Right ventricle myocardium superior (tissue), 1 donor: ENCODE measurements around the gene ST13. TPM values are rescaled to one million over a fixed set of nuclear protein-coding genes. Genes with fewer than 3 reads are reported as not detected.
A peak's percentile ranks its signal among the peaks of the same experiment; 100 is the strongest.
"Not testable (repeated sequence)": the region's sequence is repeated elsewhere in the genome, so short reads cannot be mapped to it uniquely, and the experiment has no call there.

Source experiments
- ATAC-seq: fragments of 200-7000 bp; cut with Tn5 transposase; one replicate; pipeline ENCODE4 v1.9.1; 2020; ENCODE audit warnings: mild to moderate bottlenecking; ENCODE audit not compliant: poor library complexity
- DNase-seq: peaks from one replicate; pipeline ENCODE4 v3.0.0-alpha.2; 2020
- intact Hi-C: fragments of 100-400 bp; cut with DNase I; formaldehyde crosslinking; loops from one replicate; pipeline ENCODE4 v1.11.2; 2022
- total RNA-seq: library from RNA; stranded (reverse); fragmentation: NEBNext Ultra II Directional; extraction: Animal tissue kit (Norgen Biotek cat#: 25700); gene quantifications from one replicate; pipeline ENCODE4 v1.2.1, GENCODE V29; 2021
- donor health status: DM: no; HTN: yes; CAD: no; lungs with severe emphysema.

ST13 gene
- total RNA-seq, 1 donor from 2014 or later: 206 TPM

DNA sequence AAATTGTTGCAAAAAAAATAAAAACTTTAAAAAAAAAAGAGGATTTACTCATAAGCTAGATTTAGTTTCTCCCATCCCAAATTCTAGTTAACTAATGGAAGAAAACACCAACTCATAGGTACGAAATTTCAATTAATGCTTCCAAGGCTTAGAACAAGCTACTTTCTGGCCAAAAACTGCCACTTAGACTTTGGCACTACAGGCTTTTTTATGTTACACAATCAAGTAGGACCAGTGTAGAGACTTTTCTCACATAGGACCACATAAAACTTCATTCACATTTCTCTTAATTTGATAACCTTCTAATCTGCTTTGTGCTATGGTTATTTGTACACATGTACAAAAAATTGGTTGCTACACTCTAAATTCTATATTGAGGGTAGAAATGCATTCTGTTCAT is 3.1 kb downstream of the ST13 start:
- DNase-seq: no peak
- no peak for ATAC-seq
- intact Hi-C loops: no loop called here

- ATAC-seq, intact Hi-C loops, DNase-seq: not testable (repeated sequence)
Observed at GRCh38 chr22:40845816-40846215, 10.6 kb downstream of the ST13 start.

DNA sequence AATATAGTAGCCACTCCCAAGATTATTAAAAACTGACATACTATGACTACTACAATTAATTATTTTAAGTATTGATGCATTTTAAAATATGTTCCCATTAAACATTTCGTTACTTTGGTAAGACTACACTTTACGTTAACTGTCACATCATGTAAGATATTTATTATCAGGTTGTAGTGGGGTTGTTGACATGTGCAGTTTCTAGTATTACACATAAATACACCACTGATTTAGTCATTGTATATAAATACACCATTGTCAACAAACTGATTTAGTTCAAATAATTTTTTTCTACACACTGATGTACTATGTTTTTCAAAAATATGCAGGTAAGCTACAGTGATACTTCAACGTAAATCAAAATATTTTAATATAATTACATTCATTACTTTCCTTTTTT is 11.5 kb downstream of the ST13 start:
- ATAC-seq: no peak
- intact Hi-C loops: no loop called here
- DNase-seq: no peak

- ATAC-seq: no peak
- DNase-seq: no peak
- intact Hi-C loops: loop anchor here (10.0 kb wide), 1 partner anchor 326 kb away; no protein-coding TSS in a partner anchor
Observed at GRCh38 chr22:40838486-40838885, 18.0 kb downstream of the ST13 start.

- intact Hi-C loops: loop anchor here (10.0 kb wide), 1 partner anchor 330 kb away; no protein-coding TSS in a partner anchor
- DNase-seq: no peak
- no peak for ATAC-seq
Observed at GRCh38 chr22:40834619-40835018, 21.8 kb downstream of the ST13 start.

DNA sequence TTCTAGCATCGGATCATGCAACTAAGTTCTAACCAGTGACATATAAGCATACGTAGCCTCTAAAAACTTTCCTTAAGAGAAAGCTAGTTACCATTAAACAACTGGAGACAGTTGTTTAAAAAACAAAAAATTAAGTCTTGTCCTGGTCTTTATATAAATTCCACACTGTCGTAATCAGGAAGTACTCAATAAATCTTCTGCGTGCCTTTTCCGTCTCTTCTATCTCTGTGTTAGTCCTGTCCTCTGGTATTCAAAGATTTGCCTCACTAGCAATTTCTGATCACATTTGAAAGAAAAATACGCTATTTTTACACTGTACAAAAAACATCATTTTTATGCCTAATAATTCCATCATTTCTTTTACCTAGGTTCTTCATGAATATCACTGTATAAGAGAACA is 27.3 kb downstream of the ST13 start:
- intact Hi-C loops: no loop called here
- ATAC-seq (no peak), DNase-seq (no peak)

DNA sequence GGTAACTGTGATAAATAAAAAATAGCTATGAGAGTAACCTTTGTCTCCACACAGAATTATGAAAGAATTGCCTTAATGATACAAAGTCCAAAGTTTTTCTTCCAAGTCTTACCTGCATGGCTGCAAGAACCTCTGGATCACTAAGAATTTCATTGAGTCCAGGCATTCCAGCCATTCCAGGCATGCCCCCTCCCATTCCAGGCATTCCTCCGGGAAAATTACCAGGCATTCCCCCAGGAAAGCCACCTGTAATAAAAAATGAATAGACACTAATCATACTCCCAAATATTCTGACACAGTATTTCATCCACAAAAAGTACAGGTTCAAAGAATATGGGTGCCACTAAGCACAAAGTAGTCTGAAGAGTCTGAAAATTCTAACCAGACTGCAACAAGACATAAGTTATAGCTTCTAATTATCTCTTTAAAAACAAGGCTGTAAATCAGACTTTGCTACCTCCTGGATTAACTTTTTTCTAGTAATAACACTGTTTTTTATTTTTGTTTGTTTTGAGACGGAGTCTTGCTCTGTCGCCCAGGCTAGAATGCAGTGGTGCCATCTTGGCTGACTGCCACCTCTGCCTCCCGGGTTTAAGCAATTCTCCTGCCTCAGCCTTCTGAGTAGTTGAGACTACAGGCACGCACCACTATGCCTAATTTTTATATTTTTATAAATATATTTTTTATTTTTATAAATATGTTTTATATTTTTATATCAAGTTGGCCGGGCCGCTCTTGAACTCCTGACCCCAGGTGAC is 29.3 kb downstream of the ST13 start:
- ATAC-seq (no peak), DNase-seq (no peak)
- intact Hi-C loops: no loop called here

DNA sequence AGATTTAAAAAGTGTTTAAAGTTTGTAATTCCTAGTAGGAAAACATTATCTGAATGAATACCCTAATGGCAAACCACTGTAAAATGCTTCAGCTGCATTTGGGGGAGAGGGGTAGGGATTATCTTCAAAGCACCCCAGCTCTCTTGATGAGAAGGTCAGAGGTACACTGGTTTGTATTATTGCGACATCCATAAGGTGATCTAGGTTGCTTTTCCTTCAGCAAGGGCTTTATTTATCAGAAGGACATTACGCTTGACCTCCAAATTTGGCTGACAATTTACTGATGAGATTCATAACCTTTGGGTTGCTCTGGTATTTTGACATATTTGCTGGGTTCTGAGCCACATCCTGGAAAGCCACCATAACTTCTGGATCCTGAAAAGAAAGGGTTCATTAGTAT is 30.1 kb downstream of the ST13 start:
- intact Hi-C loops, ATAC-seq: not testable (repeated sequence)

GRCh38 chr22:40823426-40823825 is 33.0 kb downstream of the ST13 start:
- intact Hi-C loops: no loop called here
- ATAC-seq (no peak), DNase-seq (no peak)

More for the DNA sequence above, 30.1 kb downstream of the ST13 start:
- DNase-seq: not testable (repeated sequence)

DNA sequence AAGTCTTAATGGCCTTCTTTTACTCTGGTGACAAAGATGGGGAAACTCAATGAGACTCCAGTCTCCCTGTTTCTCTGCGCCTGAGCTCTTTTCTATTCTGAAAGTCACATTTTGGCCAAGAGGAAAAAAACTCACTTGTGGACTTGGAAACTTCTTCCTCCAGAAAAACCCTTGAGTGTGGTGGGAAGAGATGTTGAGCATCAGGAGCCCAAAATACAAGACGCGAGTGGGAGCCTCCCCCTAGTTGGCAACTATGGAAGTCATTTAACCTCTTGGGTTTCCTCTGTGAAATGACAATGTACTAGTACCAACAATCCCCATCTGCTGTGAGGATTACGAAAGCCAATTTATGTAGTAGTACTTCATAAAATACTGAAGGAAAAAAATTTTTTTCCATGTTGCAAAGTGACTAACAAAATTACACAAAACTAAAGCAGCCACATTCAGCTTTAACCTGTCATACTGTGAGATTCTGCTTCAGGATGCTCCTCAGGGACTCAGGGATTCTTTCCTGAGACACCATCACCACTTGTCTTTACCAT is 36.8 kb downstream of the ST13 start:
- ATAC-seq: no peak
- intact Hi-C loops: no loop called here
- no peak for DNase-seq

DNA sequence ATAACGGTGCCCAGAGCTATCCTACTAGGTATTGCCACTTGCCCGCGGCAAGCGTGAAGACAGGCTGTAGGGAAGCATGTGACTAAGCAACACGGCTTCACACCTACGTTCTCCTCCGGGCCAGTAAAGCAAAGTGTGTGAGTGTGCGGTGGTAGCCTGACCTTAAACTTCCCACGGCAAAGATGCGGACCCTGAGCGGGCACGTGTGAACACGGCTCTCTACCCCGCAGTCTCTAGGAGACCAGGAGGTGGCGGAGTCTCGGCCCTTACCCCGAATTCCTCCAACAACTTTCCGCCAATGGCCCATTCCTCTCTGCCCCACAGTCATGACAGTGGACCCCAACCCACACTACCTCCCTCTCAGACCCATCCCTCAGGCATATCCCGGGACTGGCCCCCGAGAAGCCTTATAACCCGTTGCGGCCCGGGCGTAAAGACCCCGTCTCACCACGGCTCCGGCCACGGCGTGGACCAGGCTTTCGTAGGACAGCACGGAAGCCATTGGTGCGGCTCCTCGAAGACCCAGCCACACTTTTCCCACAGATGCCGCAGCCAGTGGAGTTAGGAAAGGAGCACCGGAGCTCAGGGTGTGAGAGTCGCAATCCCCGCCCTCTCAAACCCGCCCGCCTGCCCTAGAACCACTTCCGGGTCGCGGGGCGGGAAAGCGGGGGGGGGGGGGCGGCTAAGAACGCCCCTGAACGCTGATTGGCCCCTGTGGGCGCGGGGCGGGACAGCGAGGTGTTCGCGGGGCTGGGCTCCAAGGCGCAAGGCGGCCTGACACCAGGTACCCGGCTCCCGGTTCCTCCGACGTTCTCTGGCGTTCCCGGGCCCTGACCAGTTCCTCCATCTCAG is 37.5 kb downstream of the ST13 start, which contains the start of gene SLC25A17:
TSS of gene SLC25A17 (minus strand) at position 600 of the 852 bp plus-strand sequence. CDS start at position 502, 98 bp downstream.
- ATAC-seq (peak; percentile 98), DNase-seq (peak; percentile 92)
- intact Hi-C loops: no loop called here

- intact Hi-C loops: no loop called here
- no peak for DNase-seq
- no peak for ATAC-seq
Observed at GRCh38 chr22:40818192-40818746, 38.2 kb downstream of the ST13 start.

DNA sequence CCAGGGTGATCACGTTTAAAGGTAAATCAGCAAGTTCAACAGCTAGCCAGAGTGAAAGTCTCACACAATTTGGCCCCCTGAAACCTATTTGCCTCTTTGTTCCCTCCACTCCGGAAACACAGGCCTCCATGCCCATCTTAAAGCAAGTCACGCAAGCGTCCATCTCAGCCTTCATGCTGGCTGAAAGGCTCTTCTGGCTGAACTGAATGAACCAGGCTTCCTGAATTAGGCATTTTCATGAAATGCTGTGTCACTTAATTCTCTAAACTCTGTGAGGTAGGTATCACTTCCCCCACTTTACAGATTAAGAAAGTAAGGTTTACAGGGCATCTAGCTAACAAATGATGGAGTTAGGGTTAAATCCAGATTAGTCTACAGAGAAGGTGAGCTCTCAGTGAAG is 38.7 kb downstream of the ST13 start:
- ATAC-seq (no peak), DNase-seq (no peak)
- intact Hi-C loops: no loop called here

- ATAC-seq (no peak), DNase-seq (no peak)
- intact Hi-C loops: no loop called here
Observed at GRCh38 chr22:40813912-40814315, 42.5 kb downstream of the ST13 start.

DNA sequence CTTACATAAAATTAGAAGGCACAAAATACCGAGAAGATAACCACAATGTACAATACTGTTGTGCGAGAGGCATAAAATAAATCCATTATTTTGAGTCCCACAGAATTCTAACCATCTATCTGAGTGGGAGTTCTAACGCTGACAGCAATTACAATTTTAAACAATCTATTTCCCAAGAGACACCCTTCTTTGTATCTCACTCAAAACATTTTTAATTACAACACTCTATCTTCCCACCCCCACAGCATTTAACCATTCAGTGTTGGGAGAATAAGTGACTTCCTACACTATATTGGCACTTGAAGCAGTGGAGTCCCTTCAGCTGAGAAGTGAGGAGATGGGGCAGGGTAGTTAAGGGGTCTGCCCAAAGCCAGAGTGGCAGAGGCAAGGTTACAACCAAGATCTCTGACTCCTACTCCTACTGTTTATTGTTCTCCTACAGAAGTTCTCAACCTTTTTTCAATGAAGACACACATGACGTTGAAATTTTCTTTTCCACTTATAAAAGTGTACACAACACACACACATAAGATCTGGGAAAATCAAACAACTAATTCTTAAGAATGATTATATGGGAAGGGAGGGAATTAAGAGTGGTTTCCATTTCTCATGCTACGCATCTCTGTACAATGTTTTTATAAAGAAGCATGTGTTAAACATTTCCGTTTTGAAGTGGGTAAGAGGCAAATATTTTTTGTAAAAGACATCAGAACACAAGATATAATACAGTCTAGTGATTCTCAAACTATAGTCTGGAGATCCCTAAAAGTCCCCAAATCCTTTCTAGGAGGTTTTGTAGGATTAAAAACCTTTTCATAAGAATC is 48.2 kb downstream of the ST13 start:
- DNase-seq: no peak
- intact Hi-C loops: no loop called here
- no peak for ATAC-seq

GRCh38 chr22:40806711-40807110 is 49.7 kb downstream of the ST13 start:
- DNase-seq: no peak
- intact Hi-C loops: no loop called here
- ATAC-seq: no peak

GRCh38 chr22:40805699-40806203 is 50.7 kb downstream of the ST13 start:
- DNase-seq: no peak
- ATAC-seq: no peak
- intact Hi-C loops: no loop called here

- ATAC-seq (no peak), DNase-seq (no peak)
- intact Hi-C loops: no loop called here
Observed at GRCh38 chr22:40805239-40805638, 51.2 kb downstream of the ST13 start.
